Measurements from ENCODE around the gene PAK6. TPM values are rescaled to one million over a fixed set of nuclear protein-coding genes. Genes with fewer than 3 reads are reported as not detected.

The PAK6 gene
- total RNA-seq, 5 donors from 2014 or later (not counting 1 experiment from before 2014, with no cell fraction given): 0.28 to 2.1 (median 1.4) TPM; not detected in 2

DNA sequence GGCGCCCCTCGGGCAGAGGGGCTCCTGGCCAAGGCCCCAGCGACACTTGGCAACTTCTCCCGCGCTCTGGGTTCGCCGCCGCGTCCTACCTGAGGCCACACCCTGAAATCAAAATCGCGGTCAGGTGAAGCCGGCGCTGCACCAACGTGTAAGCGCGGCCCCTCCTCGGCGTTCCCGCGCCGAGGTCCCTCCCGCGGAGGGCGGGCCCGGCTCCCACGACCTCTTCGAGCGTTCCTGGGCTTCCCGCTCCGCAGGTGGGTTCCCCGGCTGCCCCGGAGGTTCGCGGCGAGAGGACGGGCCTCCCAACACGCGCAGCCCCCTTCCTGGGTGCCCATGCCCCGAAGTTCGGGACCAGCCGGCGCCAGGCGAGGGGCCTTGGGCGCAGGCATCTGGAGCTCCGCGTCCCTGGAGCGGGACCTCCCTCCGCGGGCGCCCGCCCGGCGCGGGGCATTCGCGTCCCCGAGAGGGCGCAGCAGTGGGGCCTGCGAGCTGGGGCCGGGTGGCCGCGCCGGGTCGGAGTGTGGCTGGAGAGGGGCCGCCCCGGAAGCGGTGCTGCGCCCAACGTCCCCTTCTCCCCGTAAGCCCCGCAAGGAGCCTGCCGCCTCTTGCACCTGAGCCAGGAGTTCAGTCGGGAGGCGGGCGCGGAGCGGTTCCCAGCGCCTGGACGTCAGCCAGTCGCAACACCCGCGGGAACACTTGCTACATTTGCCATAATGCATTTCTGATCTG, 13.7 kb downstream of the PAK6 start:
- WGBS (ENCODE audit: insufficient coverage): 1% methylated on average over 82 of the region's 82 CpGs
- Mint-ChIP-seq H3K4me1 (peaks cover 10 to 16% (median 12%) of the 10 kb centered on the region in 3 donors), H3K36me3 (no peaks in the 10 kb centered on the region), H3K4me3 (peak overlapping the region; percentile 67 to 71 (median 71)), H3K9me3 (no peaks in the 10 kb centered on the region), H3K27ac (no peak overlapping the region), H3K27me3 (peaks cover 23 to 36% of the 10 kb centered on the region in 2 donors)
- ChIA-PET POLR2A (no interaction called here), CTCF (no interaction called here)
- H3K27ac ChIP-seq (ENCODE audit: low read length): no peak overlapping the region
- DNase-seq: peak in 3 of 35 experiments; percentile 5 to 20 (median 20)
- no peaks in the 10 kb centered on the region for H3K36me3 ChIP-seq (ENCODE audit: control insufficient read depth in 2 of 2, extremely low read depth in 1 of 2, insufficient read depth in 1 of 2, low read length in 1 of 2)
- H3K4me1 ChIP-seq (ENCODE audit: control insufficient read depth in 1 of 2, extremely low read depth in 1 of 2, insufficient read depth in 2 of 2, low read length in 2 of 2): peaks cover 0 to 33% of the 10 kb centered on the region in 2 experiments
- H3K9me3 ChIP-seq: no peaks in the 10 kb centered on the region
- H3K27me3 ChIP-seq (replicated peaks in 1 of 2; ENCODE audit: control insufficient read depth in 2 of 2, extremely low read depth in 1 of 2, insufficient read depth in 2 of 2, low read length in 1 of 2): peaks cover 4 to 62% of the 10 kb centered on the region in 2 experiments
- peak; percentile 49 to 64 (median 56) for ATAC-seq (replicated peaks in 1 of 4)
- peak overlapping the region; percentile 50 to 73 for H3K4me3 ChIP-seq (ENCODE audit: control insufficient read depth in 1 of 2, extremely low read depth in 1 of 2, low read length in 1 of 2)

GRCh38 chr15:40253167-40253790, 14.4 kb downstream of the PAK6 start:
- H3K36me3 Mint-ChIP-seq: no peaks in the 10 kb centered on the region

GRCh38 chr15:40254452-40254851, 15.6 kb downstream of the PAK6 start:
- peaks cover 10 to 16% (median 12%) of the 10 kb centered on the region in 3 donors for H3K4me1 Mint-ChIP-seq
- WGBS (ENCODE audit: insufficient coverage): 100% methylated on average over 2 of the region's 3 CpGs
- peak overlapping the region in 1 of 3 donors; percentile 67 for H3K4me3 Mint-ChIP-seq
- Histone ChIP-seq H3K4me3 (ENCODE audit: control insufficient read depth in 1 of 2, extremely low read depth in 1 of 2, low read length in 1 of 2) (no peak overlapping the region), H3K27me3 (replicated peaks in 1 of 2; ENCODE audit: control insufficient read depth in 2 of 2, extremely low read depth in 1 of 2, insufficient read depth in 2 of 2, low read length in 1 of 2) (peaks cover 4 to 69% of the 10 kb centered on the region in 2 experiments), H3K36me3 (ENCODE audit: control insufficient read depth in 2 of 2, extremely low read depth in 1 of 2, insufficient read depth in 1 of 2, low read length in 1 of 2) (no peaks in the 10 kb centered on the region), H3K4me1 (ENCODE audit: control insufficient read depth in 1 of 2, extremely low read depth in 1 of 2, insufficient read depth in 2 of 2, low read length in 2 of 2) (peaks cover 0 to 33% of the 10 kb centered on the region in 2 experiments), H3K9me3 (no peaks in the 10 kb centered on the region), H3K27ac (ENCODE audit: low read length) (no peak overlapping the region)
- H3K27ac Mint-ChIP-seq: no peak overlapping the region
- H3K27me3 Mint-ChIP-seq: peaks cover 23 to 41% of the 10 kb centered on the region in 2 donors
- ATAC-seq (replicated peaks in 1 of 4) (no peak), DNase-seq (no peak)
- CTCF ChIA-PET: interaction anchor here in 1 of 2 donors (0.6 to 1.1 kb wide), 2 partner anchors 16 to 21 kb away, joined by 3 to 4 read pairs; no protein-coding TSS in a partner anchor
- no peaks in the 10 kb centered on the region for H3K36me3 Mint-ChIP-seq
- POLR2A ChIA-PET: no interaction called here
- no peaks in the 10 kb centered on the region for H3K9me3 Mint-ChIP-seq

More at GRCh38 chr15:40253167-40253790, 14.4 kb downstream of the PAK6 start:
- Histone ChIP-seq H3K4me3 (ENCODE audit: control insufficient read depth in 1 of 2, extremely low read depth in 1 of 2, low read length in 1 of 2) (peak overlapping the region; percentile 50 to 73), H3K27ac (ENCODE audit: low read length) (no peak overlapping the region), H3K36me3 (ENCODE audit: control insufficient read depth in 2 of 2, extremely low read depth in 1 of 2, insufficient read depth in 1 of 2, low read length in 1 of 2) (no peaks in the 10 kb centered on the region), H3K4me1 (ENCODE audit: control insufficient read depth in 1 of 2, extremely low read depth in 1 of 2, insufficient read depth in 2 of 2, low read length in 2 of 2) (peaks cover 0 to 33% of the 10 kb centered on the region in 2 experiments), H3K27me3 (replicated peaks in 1 of 2; ENCODE audit: control insufficient read depth in 2 of 2, extremely low read depth in 1 of 2, insufficient read depth in 2 of 2, low read length in 1 of 2) (peaks cover 4 to 69% of the 10 kb centered on the region in 2 experiments), H3K9me3 (no peaks in the 10 kb centered on the region)
- ChIA-PET POLR2A (no interaction called here), CTCF (no interaction called here)
- WGBS (ENCODE audit: insufficient coverage): 44% methylated on average over 18 of the region's 28 CpGs
- Mint-ChIP-seq H3K27me3 (peaks cover 23 to 36% of the 10 kb centered on the region in 2 donors), H3K4me1 (peaks cover 10 to 16% (median 12%) of the 10 kb centered on the region in 3 donors), H3K4me3 (peak overlapping the region; percentile 67 to 71 (median 71)), H3K9me3 (no peaks in the 10 kb centered on the region), H3K27ac (no peak overlapping the region)
- peak in 2 of 4 experiments; percentile 18 to 26 for ATAC-seq (replicated peaks in 1 of 4)
- DNase-seq: no peak

DNA sequence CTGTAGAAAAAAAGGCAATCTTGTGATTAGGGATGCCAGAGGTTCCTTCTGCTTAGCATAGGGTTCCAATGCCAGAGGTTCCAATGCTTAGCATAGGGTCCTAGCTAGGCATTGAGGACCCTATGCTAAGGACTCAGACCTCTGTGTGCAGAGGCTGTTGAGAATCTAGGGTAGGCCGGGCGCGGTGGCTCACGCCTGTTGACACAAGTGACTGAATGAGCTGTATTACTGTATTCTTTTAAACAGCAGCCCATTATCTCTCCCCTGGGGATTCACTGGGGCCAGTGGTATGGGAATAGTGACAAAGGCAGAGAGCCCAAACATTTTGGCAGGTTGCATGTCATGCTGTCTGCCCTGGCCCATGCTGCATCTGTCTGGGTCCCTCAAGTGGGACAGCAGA, 16.2 kb downstream of the PAK6 start:
- ChIA-PET POLR2A (no interaction called here), CTCF (interaction anchor here (0.5 to 1.1 kb wide), 2 partner anchors 20 to 101 kb away, joined by 3 read pairs; no protein-coding TSS in a partner anchor)
- no peaks in the 10 kb centered on the region for H3K36me3 ChIP-seq (ENCODE audit: control insufficient read depth in 2 of 2, extremely low read depth in 1 of 2, insufficient read depth in 1 of 2, low read length in 1 of 2)
- Mint-ChIP-seq H3K4me3 (no peak overlapping the region), H3K27ac (no peak overlapping the region), H3K27me3 (peaks cover 23 to 37% of the 10 kb centered on the region in 2 donors), H3K36me3 (no peaks in the 10 kb centered on the region), H3K4me1 (peaks cover 10 to 16% (median 12%) of the 10 kb centered on the region in 3 donors), H3K9me3 (no peaks in the 10 kb centered on the region)
- H3K4me1 ChIP-seq (ENCODE audit: control insufficient read depth in 1 of 2, extremely low read depth in 1 of 2, insufficient read depth in 2 of 2, low read length in 2 of 2): peaks cover 0 to 33% of the 10 kb centered on the region in 2 experiments
- no CpG with 5 or more reads among the region's 4 CpGs for WGBS (ENCODE audit: insufficient coverage)
- peaks cover 4 to 66% of the 10 kb centered on the region in 2 experiments for H3K27me3 ChIP-seq (replicated peaks in 1 of 2; ENCODE audit: control insufficient read depth in 2 of 2, extremely low read depth in 1 of 2, insufficient read depth in 2 of 2, low read length in 1 of 2)
- ATAC-seq (replicated peaks in 1 of 4) (no peak), DNase-seq (no peak)
- H3K4me3 ChIP-seq (ENCODE audit: control insufficient read depth in 1 of 2, extremely low read depth in 1 of 2, low read length in 1 of 2): no peak overlapping the region
- no peaks in the 10 kb centered on the region for H3K9me3 ChIP-seq
- H3K27ac ChIP-seq (ENCODE audit: low read length): no peak overlapping the region

GRCh38 chr15:40256638-40257235, 17.9 kb downstream of the PAK6 start:
- H3K36me3 ChIP-seq (ENCODE audit: control insufficient read depth in 2 of 2, extremely low read depth in 1 of 2, insufficient read depth in 1 of 2, low read length in 1 of 2): no peaks in the 10 kb centered on the region
- H3K9me3 ChIP-seq: no peaks in the 10 kb centered on the region
- H3K27ac ChIP-seq (ENCODE audit: low read length): peak overlapping the region; percentile 1
- CTCF ChIA-PET: interaction anchor here (0.6 to 1.2 kb wide), 2 partner anchors 66 to 225 kb away, joined by 3 to 6 read pairs; partner anchors contain the start of gene INAFM2 (in 1 of the 2)
- 85% methylated on average over 14 of the region's 17 CpGs for WGBS (ENCODE audit: insufficient coverage)
- DNase-seq: peak in 7 of 35 experiments; percentile 14 to 56 (median 27)
- H3K27me3 ChIP-seq (replicated peaks in 1 of 2; ENCODE audit: control insufficient read depth in 2 of 2, extremely low read depth in 1 of 2, insufficient read depth in 2 of 2, low read length in 1 of 2): peaks cover 4 to 54% of the 10 kb centered on the region in 2 experiments
- H3K4me3 ChIP-seq (ENCODE audit: control insufficient read depth in 1 of 2, extremely low read depth in 1 of 2, low read length in 1 of 2): no peak overlapping the region
- peaks cover 10 to 12% (median 12%) of the 10 kb centered on the region in 3 donors for H3K4me1 Mint-ChIP-seq
- no peak overlapping the region for H3K4me3 Mint-ChIP-seq
- no peaks in the 10 kb centered on the region for H3K9me3 Mint-ChIP-seq
- H3K36me3 Mint-ChIP-seq: no peaks in the 10 kb centered on the region
- peak in 3 of 4 experiments; percentile 44 to 58 (median 52) for ATAC-seq (replicated peaks in 1 of 4)
- H3K27ac Mint-ChIP-seq: no peak overlapping the region
- H3K4me1 ChIP-seq (ENCODE audit: control insufficient read depth in 1 of 2, extremely low read depth in 1 of 2, insufficient read depth in 2 of 2, low read length in 2 of 2): peaks cover 0 to 33% of the 10 kb centered on the region in 2 experiments
- POLR2A ChIA-PET: no interaction called here
- H3K27me3 Mint-ChIP-seq: peaks cover 17 to 26% of the 10 kb centered on the region in 2 donors
